Subcutaneous adipose tissue (tissue), 4 donors: Measurements from ENCODE around the gene EXOC6B. TPM values are rescaled to one million over a fixed set of nuclear protein-coding genes. Genes with fewer than 3 reads are reported as not detected.

ENCODE experiments used
- CTCF ChIP-seq: fragments of 450-650 bp; IDR thresholded peaks from one replicate; pipeline ENCODE4 v1.5.1; 2016; ENCODE audit warnings: low read depth, mild to moderate bottlenecking, control low read depth, antibody characterized with exemption, moderate library complexity
- total RNA-seq, 4 donors: library from RNA; depleted of rRNA; stranded (reverse); fragments of >200 nt; gene quantifications; one replicate each; pipeline ENCODE4 v1.1.0, GENCODE V29; 2016

Gene EXOC6B
- total RNA-seq, 4 donors from 2014 or later, result 33.9 to 40.5 (median 38.9) TPM

GRCh38 chr2:72681016-72681995 is 144.5 kb downstream of the EXOC6B start:
- TF ChIP-seq CTCF, result no peak

GRCh38 chr2:72678024-72678423 is 147.8 kb downstream of the EXOC6B start:
- TF ChIP-seq CTCF, result no peak

GRCh38 chr2:72676341-72677025 is 149.3 kb downstream of the EXOC6B start:
- no peak for TF ChIP-seq CTCF

GRCh38 chr2:72674982-72675915 is 150.6 kb downstream of the EXOC6B start:
- no peak for TF ChIP-seq CTCF

GRCh38 chr2:72673279-72673678 is 152.6 kb downstream of the EXOC6B start:
- no peak for TF ChIP-seq CTCF

- no peak for TF ChIP-seq CTCF
Measured at GRCh38 chr2:72669121-72669520, 156.7 kb downstream of the EXOC6B start.
